Epidermal melanocyte (primary cell): ENCODE results near the gene AK9.
A peak's percentile ranks its signal among the peaks of the same experiment; 100 is the strongest.
"Not testable (repeated sequence)": the region's sequence is repeated elsewhere in the genome, so short reads cannot be mapped to it uniquely, and the experiment has no call there.

Experiments
- DNase-seq: peaks from one replicate; pipeline ENCODE4 v3.0.0; 2011; ENCODE audit warnings: low spot score; ENCODE audit not compliant: insufficient read length

The AK9 gene

DNA sequence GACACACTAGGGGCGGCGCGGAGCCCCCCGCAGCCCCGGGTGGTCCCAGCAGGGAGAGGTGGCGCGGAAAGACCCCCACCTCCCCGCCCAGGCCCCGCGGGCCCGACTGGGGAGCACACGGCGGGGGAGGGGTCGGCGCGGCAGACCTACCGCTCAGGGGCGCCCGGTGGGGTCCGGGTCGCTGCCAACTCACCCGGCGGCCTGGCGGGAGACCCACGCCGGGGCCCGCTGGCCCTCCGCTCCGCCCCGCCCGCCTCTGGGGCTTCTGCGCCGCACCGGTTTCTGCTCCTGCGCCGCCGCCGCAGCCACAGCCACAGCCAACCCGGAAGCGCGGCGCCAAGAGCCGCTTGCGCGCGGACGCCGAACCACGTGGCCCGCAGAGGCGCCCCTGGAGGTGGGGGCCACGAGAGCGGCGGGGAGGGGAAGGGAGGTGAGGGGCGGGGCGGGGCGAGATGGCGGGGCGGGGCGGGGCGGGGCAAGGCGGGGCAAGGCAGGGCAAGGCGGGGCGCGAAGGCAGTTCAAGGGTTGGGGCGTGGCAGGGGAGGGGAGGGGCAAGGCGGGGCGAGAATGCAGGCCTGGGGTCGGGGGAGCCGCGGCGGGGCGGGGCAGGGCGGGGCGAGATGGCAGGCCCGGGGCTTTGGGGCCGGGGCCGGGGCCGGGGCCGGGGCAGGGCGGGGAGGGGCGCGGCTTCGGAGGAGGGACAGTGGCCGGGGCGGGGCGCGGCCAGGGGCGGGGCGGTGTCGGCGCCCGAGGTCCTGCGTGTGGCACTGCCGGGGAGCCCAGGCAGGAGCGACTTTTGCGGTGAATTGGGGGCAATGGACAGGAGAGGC lies 207.9 kb downstream of the AK9 start, which contains the start of gene ZBTB24:
ZBTB24 (minus strand) TSS at position 315 of the 830 bp plus-strand sequence. CDS start 1,193 bp downstream, outside the sequence.
- DNase-seq, result peak; percentile 67

DNA sequence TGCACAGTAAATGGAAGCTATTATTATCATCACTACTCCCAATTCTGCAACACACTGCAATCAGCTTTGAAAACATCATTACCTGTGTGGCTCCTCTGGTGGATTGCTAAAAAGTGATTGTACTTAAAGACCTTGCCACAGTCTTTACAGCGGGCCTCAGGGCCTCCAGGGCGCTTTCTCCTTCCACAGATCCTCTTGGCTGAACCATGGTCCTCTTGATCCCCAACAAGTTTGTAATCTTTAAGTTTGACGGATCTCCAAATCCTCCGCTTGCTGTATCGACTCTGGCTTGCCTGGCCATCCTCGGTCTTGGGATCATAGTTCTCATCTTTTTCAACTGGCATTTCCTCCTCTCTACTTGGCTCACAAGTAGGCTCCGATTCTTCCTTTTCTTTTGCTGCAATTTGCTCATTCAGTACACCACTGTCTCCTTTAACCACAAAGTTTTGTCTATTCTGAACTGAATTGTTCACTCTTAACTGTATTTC lies 210.0 kb downstream of the AK9 start:
- no peak for DNase-seq

DNA sequence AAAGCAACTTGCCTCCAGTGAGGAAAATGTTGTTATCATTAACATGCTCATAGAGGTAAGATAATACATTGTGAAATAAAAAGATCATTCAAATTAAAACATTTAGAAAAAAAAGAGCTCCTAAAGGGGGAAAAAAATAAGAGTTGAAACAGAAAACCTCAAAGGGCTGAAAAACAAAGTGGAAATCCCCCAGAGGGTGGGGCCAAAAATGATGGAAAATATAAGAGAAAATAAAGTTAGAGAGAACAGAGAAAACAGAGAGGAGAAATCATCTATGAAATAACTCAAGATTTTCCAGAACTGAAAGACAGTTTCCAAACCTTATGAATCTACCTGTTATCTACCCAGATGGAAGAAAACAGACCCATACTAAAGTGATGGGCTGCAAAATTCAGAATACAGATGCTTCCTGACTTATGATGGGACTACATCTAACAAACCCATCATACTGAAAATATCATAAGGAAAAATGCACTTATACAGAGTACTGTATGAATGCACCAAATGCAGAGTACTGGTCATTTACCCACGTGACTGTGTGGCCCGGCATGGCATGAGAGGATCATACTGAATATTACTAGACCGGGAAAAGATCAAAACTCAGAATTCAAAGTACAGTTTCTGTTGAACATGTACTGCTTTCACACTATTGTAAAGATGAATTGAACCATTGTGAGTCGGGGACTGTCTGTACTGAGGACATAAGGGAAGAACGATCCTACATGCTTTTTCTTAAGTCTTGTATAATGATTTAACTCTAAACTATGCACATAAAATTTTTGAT lies 212.0 kb downstream of the AK9 start:
- DNase-seq, result no peak

DNA sequence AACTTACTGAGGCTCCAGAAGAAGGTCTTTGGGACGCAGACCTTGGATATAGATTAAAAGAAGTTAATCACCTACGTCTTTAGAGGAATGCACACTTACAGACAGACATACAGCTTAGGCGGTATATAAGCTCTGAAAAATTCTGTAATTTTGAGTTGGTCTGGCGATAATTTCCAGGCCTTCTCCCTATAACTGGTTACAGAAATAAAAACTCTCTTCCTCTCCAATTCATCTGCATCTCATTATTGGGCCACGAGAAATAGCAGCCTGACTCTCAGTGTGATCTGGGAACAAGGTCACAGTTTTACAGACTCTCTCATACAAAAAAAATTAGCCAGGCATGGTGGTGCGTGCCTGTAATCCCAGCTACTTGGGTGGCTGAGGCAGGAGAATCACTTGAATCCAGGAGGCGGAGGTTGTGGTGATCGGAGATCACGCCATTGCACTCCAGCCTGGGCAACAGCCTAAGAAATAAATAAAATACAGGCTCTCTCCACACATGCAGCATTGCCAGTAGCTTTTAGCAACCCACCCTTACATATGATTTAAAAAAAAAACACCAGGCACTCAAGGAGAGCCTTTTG lies 212.7 kb downstream of the AK9 start:
- DNase-seq, result no peak

DNA sequence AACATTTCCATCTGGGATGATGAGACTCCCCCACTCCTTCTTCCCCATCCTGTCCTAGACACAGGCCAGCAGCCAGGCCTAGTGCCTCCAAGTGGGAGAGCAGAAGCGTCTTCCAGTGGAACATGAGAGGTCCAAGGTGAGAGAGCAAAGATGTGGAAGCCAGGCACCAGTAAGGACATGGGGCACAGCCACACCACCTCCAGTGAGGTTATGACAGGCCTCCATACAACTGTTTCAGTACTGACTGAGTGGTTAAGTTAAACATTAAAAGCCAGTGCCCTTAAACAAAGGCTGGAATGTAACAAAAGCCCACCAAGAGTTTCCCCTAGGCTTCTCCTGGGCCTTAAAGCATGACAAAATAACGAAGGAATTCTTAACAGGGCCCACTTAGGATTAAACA lies 213.3 kb downstream of the AK9 start:
- DNase-seq, result no peak

DNA sequence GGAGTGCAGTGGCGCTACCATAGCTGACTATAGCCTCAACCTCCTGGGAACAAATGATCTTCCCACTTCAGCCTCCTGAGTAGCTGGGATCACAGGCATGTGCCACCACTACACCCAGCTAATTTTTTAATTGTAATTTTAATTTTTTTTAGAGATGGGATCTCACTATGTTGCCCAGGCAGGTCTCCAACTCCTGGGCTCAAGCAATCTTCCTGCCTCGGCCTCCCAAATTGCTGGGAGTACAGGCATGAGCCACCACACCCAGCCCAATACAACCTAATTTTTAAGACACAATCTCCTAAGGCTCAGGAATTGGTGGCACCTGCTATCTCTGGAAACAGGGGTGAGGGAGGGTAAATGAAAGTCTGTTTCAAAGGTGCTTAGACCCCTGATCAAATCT lies 213.8 kb downstream of the AK9 start:
- DNase-seq, result no peak

DNA sequence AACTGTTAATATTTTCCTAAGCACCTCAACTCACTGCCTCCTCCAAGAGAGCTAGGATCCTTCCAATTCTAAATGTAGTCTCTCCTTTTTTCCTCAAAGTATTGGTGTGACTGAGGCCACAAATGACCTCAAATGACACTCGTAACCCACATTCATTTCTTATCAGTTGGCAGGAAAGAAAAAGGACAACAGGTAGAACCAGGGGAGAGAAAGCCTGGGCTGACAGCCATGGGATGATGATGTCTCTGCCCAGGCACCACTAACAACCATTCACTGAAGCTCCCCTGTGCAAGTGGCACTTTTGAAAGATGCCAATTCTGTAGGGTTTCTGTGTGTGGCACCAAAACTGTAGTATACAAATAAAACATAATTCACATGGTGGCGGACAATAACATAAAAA lies 215.4 kb downstream of the AK9 start:
- DNase-seq, result no peak

DNA sequence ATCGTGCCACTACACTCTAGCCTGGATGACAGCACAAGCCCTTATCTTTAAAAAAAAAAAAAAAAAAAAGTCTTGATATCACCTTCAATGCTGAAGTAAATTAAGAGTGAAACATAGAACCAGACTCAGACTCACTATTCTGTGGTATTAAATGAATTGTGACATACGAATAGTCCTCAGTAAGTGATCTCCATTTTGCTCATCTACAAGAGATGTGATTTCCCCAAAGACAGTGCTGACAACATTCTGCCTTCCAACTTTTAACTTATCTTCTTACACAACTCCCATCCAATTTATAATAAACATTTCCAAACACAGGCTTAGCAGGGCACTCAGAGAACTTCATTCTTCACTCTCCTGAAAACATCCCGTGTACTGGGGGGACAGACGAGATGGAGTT lies 216.0 kb downstream of the AK9 start:
- no peak for DNase-seq

DNA sequence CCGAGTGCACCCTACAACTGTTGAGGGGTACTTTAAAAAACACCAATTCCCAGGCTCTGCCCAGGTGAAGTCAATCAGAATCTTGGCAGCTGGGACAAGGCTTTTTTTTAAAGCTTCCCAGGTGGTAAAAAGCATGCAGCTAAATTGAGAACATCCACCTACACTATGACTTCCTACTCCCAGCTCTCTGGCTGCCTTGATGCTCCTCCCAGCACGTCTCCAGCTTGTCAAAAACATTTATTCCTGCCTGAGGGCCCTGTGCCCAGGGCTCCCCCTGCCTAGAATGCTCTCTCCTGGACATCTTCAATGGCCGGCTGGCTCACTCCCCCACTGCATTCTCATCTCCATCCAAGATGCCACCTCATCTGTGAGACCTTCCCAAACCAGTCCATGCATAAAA lies 217.9 kb downstream of the AK9 start:
- DNase-seq, result no peak

DNA sequence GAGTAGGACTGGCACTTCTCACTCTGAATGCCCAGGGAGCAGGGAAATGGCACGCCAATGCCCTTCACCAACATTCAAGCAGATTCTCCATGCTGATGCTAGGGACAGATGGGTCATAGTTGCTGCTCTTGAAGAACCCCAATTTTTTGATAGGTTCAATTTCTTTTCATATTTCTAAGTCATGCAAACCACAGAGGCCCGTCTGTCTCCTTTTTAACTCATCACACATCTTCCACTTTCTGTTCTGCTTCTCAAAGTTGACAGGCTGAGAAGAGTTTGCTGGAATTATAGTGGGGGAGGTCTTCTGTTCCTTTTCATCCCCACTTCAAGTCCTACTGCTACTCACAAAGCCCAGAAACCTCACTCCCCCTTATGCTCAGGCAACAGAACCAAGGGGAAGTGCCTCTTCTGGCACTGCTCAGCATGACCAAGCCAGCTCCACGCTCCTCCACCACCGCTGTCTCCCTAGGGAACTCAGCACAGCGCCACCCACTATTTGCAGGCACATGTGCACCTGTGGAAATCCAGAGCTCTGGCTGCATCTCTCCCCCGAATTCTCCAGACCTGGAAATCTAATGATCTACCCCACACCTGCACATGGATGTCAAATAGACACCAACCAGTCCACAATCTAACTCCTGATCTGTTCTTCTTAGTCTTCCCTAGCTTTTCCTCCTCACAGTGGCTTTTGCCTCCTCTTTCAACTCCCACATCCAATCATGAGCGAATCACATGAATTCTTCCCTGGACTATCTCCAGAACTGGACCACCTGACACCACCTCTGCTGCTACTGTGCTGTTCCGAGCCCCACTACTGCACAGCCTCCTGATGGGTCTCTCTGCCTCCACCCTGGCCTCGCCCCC lies 218.6 kb downstream of the AK9 start:
- DNase-seq, result no peak

DNA sequence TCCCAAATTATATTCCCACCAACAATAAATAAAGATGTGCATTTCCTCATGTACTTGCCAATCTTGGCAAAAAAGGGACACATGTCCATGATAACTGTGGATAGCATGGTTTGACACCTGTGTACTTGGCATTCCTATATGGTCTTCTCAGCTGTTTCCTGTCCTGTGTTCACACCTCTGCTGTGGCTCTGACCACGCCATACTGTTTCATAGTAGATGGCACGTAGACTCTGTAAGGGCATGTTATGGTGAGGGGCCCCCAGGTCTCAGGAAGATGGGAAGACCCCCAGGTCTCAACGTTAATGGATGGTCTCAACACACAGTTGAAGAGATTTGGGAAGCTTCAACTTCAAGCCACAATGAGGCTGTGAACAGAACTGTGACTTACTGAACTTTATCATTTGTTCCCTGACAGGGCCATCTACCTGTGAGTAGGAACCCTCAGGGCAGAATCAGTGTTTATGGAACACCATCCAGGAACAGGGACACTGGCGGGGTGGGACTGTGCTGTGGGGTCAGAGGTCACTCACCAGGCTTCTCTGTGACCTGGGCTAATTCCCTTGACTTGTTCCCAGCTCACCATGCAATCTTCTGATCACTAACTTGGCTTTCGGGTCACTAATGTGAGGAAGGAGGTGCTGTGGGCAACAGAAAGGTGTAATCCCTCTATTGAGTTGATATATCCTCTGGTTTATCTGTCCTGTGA lies 219.7 kb downstream of the AK9 start:
- DNase-seq, result no peak

DNA sequence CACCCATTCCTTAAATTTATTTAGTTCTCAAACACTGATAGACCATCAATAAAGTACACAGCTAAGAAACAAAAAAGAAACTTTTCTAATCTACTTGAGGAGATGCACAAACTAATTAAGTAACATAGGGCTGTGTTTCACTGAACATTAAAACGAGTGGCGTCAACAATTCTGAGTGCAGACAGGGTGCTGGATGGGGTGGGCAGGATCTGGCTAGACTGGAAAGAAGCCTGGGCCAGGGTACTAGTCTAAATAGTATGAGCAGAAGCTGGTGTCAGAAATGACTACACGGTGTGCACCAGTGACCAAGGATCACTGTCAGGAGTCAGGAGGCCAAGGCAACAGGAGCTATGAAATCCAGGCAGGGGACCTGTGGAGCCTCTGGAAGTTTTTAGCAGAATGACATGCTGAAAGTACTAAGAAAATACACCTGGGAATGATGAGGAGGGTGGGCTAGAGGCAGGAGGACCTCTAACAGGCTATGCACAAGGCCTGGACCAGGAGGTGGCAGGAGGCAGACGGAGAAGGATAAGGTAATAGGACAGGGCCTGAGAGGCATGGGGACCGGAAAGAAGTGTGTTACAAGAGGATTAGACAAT lies 221.3 kb downstream of the AK9 start:
- no peak for DNase-seq

DNA sequence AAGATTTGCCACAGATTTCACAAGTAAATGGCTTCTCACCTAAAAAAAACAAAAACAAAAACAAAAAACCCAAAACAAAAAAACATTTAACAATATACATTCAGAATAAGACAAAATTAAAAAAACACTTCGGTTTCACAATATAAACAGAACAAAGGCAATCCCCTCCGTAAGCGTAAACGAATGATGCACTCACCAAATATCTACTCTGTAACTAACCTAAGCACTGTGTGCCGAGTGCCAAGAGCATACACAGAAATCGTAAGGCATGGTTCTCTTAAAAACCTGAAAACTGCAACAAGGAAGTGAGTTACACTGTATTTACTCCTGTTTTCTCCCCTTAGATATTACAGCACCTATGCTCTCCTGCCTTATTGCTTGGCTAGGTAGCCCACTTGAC lies 223.3 kb downstream of the AK9 start:
- DNase-seq, result no peak

DNA sequence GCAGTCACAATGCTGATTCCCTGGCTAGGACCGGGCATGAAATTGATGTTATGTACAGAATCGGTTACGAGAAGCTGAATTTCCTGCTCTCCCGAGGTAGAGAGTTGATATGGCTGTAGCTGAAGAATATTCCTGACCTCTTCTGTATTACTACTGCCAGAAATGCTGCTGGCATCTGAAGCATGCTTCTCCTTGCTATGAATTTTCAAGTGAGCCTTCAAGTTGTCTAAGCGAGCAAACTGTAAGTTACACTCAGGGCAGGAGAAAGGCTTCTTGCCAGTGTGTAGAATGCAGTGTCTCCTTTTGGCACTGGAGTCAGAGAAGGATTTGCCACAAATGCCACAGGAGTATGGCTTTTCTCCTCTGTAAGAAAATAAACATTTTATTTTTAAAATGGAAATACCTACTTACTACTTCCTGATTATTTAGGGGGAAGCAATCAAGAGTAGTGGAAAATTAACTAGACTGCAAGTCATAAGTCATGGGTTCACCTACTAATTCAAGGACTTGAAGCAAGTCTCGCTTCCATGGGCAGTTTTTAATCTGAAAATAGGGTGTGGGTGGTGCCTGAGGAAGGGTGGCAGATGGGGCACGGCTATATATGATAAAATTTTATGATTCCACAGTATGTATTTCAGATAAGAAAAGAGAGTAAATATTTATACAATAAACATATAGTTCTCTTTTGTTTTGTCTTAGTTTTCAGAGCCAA lies 224.6 kb downstream of the AK9 start:
- DNase-seq, result no peak

DNA sequence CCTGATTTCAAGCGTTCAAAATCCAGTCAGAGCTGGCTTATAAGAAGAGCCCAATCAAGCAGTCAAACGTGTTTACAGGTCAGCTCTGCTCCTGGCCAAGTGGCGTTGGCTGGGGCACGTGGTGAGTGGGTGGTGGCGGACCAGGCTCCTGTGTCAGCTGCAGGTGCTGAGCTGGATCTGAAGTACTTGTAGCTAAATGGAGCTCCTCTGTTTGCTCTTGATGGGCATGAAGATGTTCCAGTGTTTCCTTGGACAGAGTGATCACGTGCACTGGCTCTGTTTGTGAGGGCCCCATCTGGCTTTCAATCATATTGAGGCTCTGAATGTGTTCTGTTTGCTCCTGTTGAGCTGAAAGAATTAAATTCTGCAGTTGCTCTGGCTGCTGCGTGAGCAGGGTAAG lies 225.2 kb downstream of the AK9 start:
- no peak for DNase-seq

DNA sequence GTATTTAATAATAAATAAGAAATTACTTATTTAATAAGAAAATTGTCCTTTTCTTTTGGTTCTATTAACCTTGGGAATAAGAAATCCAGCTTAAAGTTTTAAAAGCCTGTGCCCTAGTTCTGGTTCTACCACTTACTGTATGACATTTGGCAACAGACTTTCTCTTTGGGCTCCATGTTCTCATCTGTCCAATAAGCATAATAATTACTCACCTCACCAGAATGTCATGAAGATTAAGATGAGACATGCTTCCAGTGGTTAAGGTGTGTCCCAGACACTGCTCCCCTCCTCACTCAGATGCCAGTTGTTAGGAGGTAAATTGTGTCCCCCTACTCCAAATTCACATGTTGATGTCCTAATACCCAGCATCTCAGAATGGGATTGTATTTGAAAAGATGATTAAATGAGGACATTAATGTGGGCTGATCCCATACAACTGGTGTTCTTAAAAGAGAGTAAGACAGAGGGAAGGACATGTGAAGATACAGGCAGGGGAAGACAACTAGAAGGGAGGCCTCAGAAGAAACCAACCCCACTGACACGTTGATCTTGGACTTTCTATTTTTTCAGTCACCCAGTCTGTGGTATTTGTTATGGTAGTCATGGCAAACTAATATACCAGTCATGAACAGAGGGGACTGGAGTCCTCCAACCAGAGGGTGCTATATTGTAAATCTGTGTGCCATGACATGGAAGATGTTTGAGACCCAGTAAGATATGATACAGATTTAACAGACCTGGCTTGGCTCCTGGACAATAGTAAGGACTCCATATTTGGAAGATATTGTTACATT lies 229.1 kb downstream of the AK9 start:
- no peak for DNase-seq

DNA sequence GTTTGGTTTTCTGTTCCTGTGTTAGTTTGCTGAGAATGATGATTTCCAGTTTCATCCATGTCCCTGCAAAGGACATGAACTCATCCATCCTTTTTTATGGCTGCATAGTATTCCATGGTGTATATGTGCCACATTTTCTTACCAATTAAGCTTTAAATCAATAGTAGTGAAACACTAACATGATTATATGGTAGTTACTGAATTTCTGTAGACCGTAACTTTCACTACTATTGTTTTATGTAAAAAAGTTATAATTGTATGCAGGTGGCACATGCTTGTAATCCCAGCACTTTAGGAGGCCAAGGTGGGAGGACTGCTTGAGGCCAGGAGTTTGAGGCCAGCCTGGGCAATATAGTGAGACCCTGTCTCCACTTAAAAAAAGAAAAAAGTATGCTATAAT lies 229.8 kb downstream of the AK9 start:
- DNase-seq, result not testable (repeated sequence)

DNA sequence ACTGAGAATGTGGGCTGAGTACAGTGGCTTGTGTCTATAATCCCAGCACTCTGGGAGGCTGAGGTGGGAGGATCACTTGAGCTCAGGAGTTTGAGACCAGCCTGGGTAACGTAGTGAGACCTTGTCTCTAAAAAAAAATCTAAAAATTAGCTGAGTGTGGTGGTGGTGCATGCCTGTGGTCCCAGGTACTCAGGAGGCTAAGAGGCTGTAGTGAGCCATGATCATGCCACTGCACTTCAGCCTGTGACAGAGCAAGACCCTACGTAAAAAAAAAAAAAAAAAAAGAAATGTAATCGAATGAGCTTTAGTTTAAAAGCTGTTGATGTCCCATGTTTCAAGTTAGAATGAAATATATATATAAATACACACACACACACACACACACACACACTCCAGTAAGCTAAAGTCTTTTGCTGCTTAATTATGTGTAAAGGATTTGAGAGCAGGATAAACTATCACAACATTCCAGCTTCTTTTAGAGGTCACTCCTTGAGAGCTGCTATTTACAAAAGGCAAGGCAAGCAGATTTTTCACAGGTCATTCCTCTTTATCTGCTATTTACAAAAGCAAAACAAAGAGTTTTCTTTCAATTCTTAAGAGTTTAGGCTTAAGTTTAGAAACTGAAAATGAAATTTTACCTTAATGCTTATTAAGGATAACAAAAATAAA lies 230.7 kb downstream of the AK9 start:
- DNase-seq, result no peak
